ENCODE data around the gene TCEANC2.

DNA sequence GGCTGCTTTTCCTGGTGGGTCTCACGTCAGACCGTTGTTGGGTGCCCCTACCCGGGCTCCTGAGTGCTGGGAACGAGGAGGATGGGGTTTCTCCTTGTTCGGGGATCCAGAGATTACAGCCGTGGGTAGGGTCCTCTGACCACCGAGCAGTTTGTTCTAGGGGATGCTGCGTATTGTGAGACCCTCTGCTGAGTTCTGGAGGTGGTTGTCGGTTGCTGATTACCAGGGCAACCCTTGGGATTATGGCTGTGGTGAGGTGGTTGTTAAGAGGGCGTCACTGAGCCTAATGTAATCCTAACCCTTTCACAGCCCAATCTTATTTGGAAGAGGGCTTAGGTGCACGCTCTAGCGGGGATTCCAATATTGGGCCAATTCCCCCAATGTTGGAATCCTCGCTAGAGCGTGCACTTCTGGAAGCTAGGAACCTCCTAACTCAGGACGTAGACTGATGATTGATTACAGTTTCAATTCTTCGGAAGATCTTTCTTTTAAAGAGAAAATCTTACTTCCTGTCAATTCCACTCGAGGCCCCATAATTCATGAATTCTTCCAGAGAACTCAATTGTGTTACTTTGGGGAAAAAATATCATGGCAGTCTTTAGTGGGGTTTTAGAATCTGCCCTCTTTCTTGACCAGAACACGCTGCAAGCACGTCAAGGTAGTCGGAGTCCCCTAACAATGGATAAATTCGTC lies 483 bp downstream of the TCEANC2 start:
- TF ChIP-seq, protein P1, sequence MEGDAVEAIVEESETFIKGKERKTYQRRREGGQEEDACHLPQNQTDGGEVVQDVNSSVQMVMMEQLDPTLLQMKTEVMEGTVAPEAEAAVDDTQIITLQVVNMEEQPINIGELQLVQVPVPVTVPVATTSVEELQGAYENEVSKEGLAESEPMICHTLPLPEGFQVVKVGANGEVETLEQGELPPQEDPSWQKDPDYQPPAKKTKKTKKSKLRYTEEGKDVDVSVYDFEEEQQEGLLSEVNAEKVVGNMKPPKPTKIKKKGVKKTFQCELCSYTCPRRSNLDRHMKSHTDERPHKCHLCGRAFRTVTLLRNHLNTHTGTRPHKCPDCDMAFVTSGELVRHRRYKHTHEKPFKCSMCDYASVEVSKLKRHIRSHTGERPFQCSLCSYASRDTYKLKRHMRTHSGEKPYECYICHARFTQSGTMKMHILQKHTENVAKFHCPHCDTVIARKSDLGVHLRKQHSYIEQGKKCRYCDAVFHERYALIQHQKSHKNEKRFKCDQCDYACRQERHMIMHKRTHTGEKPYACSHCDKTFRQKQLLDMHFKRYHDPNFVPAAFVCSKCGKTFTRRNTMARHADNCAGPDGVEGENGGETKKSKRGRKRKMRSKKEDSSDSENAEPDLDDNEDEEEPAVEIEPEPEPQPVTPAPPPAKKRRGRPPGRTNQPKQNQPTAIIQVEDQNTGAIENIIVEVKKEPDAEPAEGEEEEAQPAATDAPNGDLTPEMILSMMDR (IDR thresholded peaks at IDR 0.05; ENCODE audit: low read depth, low read length, poor library complexity, severe bottlenecking), result no peak
- TF ChIP-seq EZH2phosphoT487 (IDR thresholded peaks at IDR 0.05; ENCODE audit: borderline replicate concordance, low read length), result no peak

All from DOHH2 (cell line).